CD4-positive, alpha-beta T cell (primary cell): ENCODE measurements around the gene ANGEL1. TPM values are rescaled to one million over a fixed set of nuclear protein-coding genes. Genes with fewer than 3 reads are reported as not detected.

ENCODE experiments used
- ATAC-seq: fragments of 200-7000 bp; cut with Tn5 transposase; one replicate; pipeline ENCODE4 v1.10.0; 2022; ENCODE audit warnings: mild to moderate bottlenecking; ENCODE audit not compliant: poor library complexity
- CTCF ChIA-PET: fragments of 350-600 bp; sonication (Branson Sonifier 250); formaldehyde crosslinking; loops from one replicate; lab custom pipeline; 2021; ENCODE audit warnings: antibody characterized with exemption, inconsistent platforms; lab: Charles Lee
- POLR2A ChIA-PET: fragments of 350-600 bp; sonication (Branson Sonifier 250); formaldehyde crosslinking; loops from one replicate; lab custom pipeline; 2021; ENCODE audit warnings: antibody characterized with exemption, inconsistent platforms; lab: Charles Lee
- DNase-seq, 14 experiments: peaks; one replicate each; pipeline ENCODE4 v3.0.0-alpha.2; 2013 to 2020; ENCODE audit warnings: mixed read lengths in 2 of 14
- H3K27ac ChIP-seq, 2 donors: one replicate each; pipeline versions ENCODE4 v1.5.1 to v1.7.0; 2013; ENCODE audit warnings: low read length in 2 of 2, low read depth in 1 of 2, mild to moderate bottlenecking in 1 of 2
- H3K27me3 ChIP-seq, 2 experiments: 1 replicate in 1 of 2; 2 replicates in 1 of 2; pipeline versions ENCODE4 v1.6.1 to v1.7.0; 2013; ENCODE audit warnings: low read length in 2 of 2, control low read depth in 1 of 2, mild to moderate bottlenecking in 1 of 2, moderate library complexity in 1 of 2; ENCODE audit not compliant: insufficient read depth in 2 of 2, control insufficient read depth in 1 of 2
- H3K36me3 ChIP-seq: one replicate; pipeline ENCODE4 v1.6.1; 2013; ENCODE audit warnings: low read length, control low read depth; ENCODE audit not compliant: insufficient read depth
- H3K4me1 ChIP-seq: one replicate; pipeline ENCODE4 v1.6.1; 2013; ENCODE audit warnings: low read length, control low read depth; ENCODE audit not compliant: insufficient read depth
- H3K4me3 ChIP-seq: one replicate; pipeline ENCODE4 v1.5.1; 2013; ENCODE audit warnings: mild to moderate bottlenecking, low read length, moderate library complexity
- H3K9me3 ChIP-seq, 2 experiments: 1 replicate in 1 of 2; 2 replicates in 1 of 2; pipeline versions ENCODE4 v1.6.1 to v1.7.0; 2013; ENCODE audit warnings: low read length in 2 of 2, mild to moderate bottlenecking in 2 of 2, control low read depth in 1 of 2, moderate library complexity in 1 of 2; ENCODE audit not compliant: control insufficient read depth in 1 of 2, insufficient read depth in 1 of 2
- H3K27ac Mint-ChIP-seq: one replicate; pipeline ENCODE4 v1.8.0; 2020; ENCODE audit warnings: mixed read lengths
- H3K27me3 Mint-ChIP-seq: one replicate; pipeline ENCODE4 v1.8.0; 2021; ENCODE audit warnings: mixed read lengths
- H3K36me3 Mint-ChIP-seq: one replicate; pipeline ENCODE4 v1.8.0; 2021; ENCODE audit warnings: low read depth, mixed read lengths
- H3K4me1 Mint-ChIP-seq: one replicate; pipeline ENCODE4 v1.8.0; 2021; ENCODE audit warnings: low read depth, mixed read lengths
- H3K4me3 Mint-ChIP-seq: one replicate; pipeline ENCODE4 v1.8.0; 2020; ENCODE audit warnings: mild to moderate bottlenecking, mixed read lengths
- H3K9me3 Mint-ChIP-seq: one replicate; pipeline ENCODE4 v1.8.0; 2020; ENCODE audit warnings: mixed read lengths
- intact Hi-C, 2 experiments: fragments of 100-400 bp; cut with DNase I in 1 of 2; cut with micrococcal nuclease in 1 of 2; formaldehyde crosslinking; loops; one replicate each; pipeline versions ENCODE4 v1.15.1 to v1.9.0; 2023 to 2025; cut with DNase I, micrococcal nuclease
- total RNA-seq, 174 experiments: library from RNA in 2 of 174; stranded (reverse) in 2 of 174; gene quantifications; one replicate each; pipeline ENCODE4 v1.2.3 and lab custom pipeline; 2021 to 2026
- TF ChIP-seq, protein P1 (sequence below): fragments of 200-600 bp; IDR thresholded peaks from one replicate; pipeline ENCODE4 v1.8.0; 2022; ENCODE audit warnings: antibody characterized with exemption, mild to moderate bottlenecking

Gene ANGEL1
- total RNA-seq, 2 experiments from 2014 or later, result 10.1 to 10.4 TPM

DNA sequence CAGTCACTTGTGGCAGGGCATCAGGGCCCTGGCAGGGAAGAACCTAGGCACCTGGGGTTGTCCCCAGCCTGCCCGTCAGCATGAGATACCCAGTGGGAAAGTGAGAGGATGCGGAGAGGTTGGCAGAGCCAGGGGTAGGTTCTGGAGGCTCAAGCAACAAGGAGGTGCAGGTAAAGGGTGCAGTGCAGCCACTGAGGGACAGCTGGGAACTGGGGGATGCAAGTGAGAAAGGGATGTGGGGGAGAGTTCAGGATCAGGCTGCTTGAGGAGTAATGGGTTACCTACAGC, 32.7 kb downstream of the ANGEL1 start:
- no peaks in the 10 kb centered on the region for H3K9me3 ChIP-seq
- H3K27ac ChIP-seq, result no peak overlapping the region
- Mint-ChIP-seq H3K4me3 (no peak overlapping the region), H3K36me3 (peaks cover 33% of the 10 kb centered on the region), H3K4me1 (peaks cover 22% of the 10 kb centered on the region), H3K27ac (no peak overlapping the region), H3K27me3 (no peaks in the 10 kb centered on the region), H3K9me3 (no peaks in the 10 kb centered on the region)
- ChIA-PET POLR2A (interaction anchor here (1.5 kb wide), 1 partner anchor 10 kb away, joined by 4 read pairs; no protein-coding TSS in a partner anchor), CTCF (no interaction called here)
- no peaks in the 10 kb centered on the region for H3K27me3 ChIP-seq
- TF ChIP-seq, protein P1, sequence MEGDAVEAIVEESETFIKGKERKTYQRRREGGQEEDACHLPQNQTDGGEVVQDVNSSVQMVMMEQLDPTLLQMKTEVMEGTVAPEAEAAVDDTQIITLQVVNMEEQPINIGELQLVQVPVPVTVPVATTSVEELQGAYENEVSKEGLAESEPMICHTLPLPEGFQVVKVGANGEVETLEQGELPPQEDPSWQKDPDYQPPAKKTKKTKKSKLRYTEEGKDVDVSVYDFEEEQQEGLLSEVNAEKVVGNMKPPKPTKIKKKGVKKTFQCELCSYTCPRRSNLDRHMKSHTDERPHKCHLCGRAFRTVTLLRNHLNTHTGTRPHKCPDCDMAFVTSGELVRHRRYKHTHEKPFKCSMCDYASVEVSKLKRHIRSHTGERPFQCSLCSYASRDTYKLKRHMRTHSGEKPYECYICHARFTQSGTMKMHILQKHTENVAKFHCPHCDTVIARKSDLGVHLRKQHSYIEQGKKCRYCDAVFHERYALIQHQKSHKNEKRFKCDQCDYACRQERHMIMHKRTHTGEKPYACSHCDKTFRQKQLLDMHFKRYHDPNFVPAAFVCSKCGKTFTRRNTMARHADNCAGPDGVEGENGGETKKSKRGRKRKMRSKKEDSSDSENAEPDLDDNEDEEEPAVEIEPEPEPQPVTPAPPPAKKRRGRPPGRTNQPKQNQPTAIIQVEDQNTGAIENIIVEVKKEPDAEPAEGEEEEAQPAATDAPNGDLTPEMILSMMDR, result no peak
- no peak for ATAC-seq
- peaks cover 27% of the 10 kb centered on the region for H3K36me3 ChIP-seq
- H3K4me3 ChIP-seq, result no peak overlapping the region
- DNase-seq, result no peak
- peaks cover 39% of the 10 kb centered on the region for H3K4me1 ChIP-seq
- intact Hi-C loops, result no loop called here

DNA sequence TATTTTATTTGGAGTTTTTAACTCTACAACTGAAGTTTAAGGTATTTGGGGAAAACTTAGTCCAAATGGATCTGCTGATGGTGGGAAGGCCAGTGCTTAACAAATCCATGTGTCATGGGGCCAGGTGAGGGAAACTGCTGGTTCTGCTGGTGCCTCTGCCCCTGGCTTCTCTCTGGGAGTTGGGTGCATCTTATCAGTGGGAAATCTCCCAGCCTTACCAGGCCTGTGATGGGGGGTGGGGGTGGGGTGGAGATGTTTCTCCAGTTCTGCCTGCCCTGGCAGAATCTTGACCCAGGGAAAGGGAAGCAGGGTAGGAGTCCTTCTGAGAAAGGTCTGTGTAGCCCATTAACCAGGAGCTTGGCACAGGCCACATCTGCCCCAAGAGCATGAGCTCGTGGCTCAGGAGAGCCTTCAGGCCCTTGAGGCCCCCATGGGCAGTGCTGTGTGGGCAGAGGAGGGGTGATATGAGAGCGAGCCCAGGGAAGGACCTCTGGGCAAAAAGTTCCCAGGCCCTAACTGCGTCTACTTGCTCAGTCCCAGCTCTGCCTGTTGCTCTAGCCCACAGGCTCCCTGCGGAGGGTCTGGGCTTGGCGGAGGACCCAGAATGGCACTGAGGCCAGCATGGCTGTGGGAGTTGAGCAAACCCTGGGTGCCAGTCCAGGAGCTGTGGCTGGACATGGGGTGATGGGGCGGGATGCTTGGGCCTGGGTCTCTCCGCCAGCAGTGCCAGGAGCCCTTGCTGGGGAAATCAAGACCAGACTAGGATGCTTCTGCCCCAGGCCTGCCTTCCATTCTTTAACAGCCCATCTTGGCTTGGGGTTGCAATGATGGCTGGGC, 33.2 kb downstream of the ANGEL1 start:
- no peak overlapping the region for H3K4me3 ChIP-seq
- no peaks in the 10 kb centered on the region for H3K27me3 ChIP-seq
- peaks cover 16% of the 10 kb centered on the region for H3K4me1 Mint-ChIP-seq
- H3K4me1 ChIP-seq, result peaks cover 35% of the 10 kb centered on the region
- DNase-seq (no peak), ATAC-seq (no peak)
- H3K27ac Mint-ChIP-seq, result no peak overlapping the region
- POLR2A ChIA-PET, result interaction anchor here (1.5 kb wide), 1 partner anchor 10 kb away, joined by 4 read pairs; no protein-coding TSS in a partner anchor
- CTCF ChIA-PET, result no interaction called here
- no peaks in the 10 kb centered on the region for H3K9me3 Mint-ChIP-seq
- no peaks in the 10 kb centered on the region for H3K9me3 ChIP-seq
- peaks cover 24% of the 10 kb centered on the region for H3K36me3 ChIP-seq
- peaks cover 28% of the 10 kb centered on the region for H3K36me3 Mint-ChIP-seq
- TF ChIP-seq, protein P1, result no peak
- no peaks in the 10 kb centered on the region for H3K27me3 Mint-ChIP-seq
- H3K27ac ChIP-seq, result no peak overlapping the region
- intact Hi-C loops, result no loop called here
- H3K4me3 Mint-ChIP-seq, result no peak overlapping the region

DNA sequence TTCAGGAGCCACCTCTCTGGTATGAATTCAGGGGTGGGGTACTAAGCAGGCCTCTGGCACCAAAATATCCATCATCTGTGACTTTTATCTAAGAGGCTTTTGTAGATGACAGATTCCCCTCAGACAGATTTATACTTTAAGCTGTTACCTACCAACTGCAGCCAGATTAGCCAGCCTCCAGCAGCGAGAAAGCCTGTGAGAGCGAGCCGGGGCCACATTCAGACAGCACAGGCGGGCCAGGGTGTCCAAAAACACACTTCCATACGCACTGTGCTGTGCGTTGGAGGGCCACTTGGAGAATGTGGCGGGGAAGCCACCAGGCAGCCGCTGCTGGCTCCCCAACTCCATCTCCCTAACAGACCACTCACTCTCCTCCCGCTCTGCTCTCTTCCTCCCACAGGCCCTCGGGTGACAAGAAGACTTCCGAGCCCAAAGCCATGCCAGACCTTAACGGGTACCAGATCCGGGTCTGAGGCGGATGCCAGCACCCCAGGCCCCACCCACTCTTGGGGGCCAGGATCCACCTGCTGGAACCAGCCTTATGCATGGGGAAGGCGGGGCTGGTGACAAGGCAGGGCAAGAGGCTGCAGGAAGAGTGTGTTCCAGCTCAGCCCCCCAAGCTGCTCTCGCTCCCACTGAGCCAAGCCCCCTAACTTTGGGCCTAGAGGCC, 34.0 kb downstream of the ANGEL1 start:
- intact Hi-C loops, result no loop called here
- CTCF ChIA-PET, result no interaction called here
- POLR2A ChIA-PET, result interaction anchor here (1.5 kb wide), 1 partner anchor 9 kb away, joined by 4 read pairs; no protein-coding TSS in a partner anchor

More for the DNA sequence above, 34.0 kb downstream of the ANGEL1 start:
- Mint-ChIP-seq H3K9me3 (no peaks in the 10 kb centered on the region), H3K27me3 (no peaks in the 10 kb centered on the region), H3K4me1 (peaks cover 11% of the 10 kb centered on the region), H3K4me3 (no peak overlapping the region), H3K27ac (no peak overlapping the region), H3K36me3 (peaks cover 23% of the 10 kb centered on the region)
- peaks cover 28% of the 10 kb centered on the region for H3K4me1 ChIP-seq
- TF ChIP-seq, protein P1, result no peak
- no peak overlapping the region for H3K27ac ChIP-seq
- H3K9me3 ChIP-seq, result no peaks in the 10 kb centered on the region
- H3K4me3 ChIP-seq, result no peak overlapping the region
- H3K36me3 ChIP-seq, result peaks cover 20% of the 10 kb centered on the region
- H3K27me3 ChIP-seq, result no peaks in the 10 kb centered on the region
- ATAC-seq (no peak), DNase-seq (no peak)
